WTC11 (cell line): ENCODE results near the gene WDR91.
"Not testable (repeated sequence)": the region's sequence is repeated elsewhere in the genome, so short reads cannot be mapped to it uniquely, and the experiment has no call there.

Source experiments
- IRF2 ChIP-seq: sonication (generic); formaldehyde crosslinking; IDR thresholded peaks from 2 replicates; pipeline ENCODE4 v1.8.0; 2022; ENCODE audit warnings: low read depth, missing genetic modification reagents, borderline replicate concordance
- JUN ChIP-seq: sonication (generic); formaldehyde crosslinking; IDR thresholded peaks from 2 replicates; pipeline ENCODE4 v1.8.0; 2023; ENCODE audit warnings: mild to moderate bottlenecking, missing genetic modification reagents
- MAX ChIP-seq: sonication (generic); formaldehyde crosslinking; IDR thresholded peaks from 2 replicates; pipeline ENCODE4 v1.8.0; 2022; ENCODE audit warnings: mild to moderate bottlenecking, missing genetic modification reagents
- OVOL2 ChIP-seq: fragments of 250-450 bp; sonication (Bioruptor Pico); IDR thresholded peaks from 2 replicates; pipeline ENCODE4 v1.9.0; 2021; ENCODE audit warnings: mild to moderate bottlenecking, borderline replicate concordance
- TEAD4 ChIP-seq: sonication (generic); formaldehyde crosslinking; IDR thresholded peaks from 2 replicates; pipeline ENCODE4 v1.8.0; 2022; ENCODE audit warnings: mild to moderate bottlenecking, missing genetic modification reagents
- TF ChIP-seq, protein P1 (sequence below): fragments of 200-600 bp; IDR thresholded peaks from 2 replicates; pipeline ENCODE4 v1.8.0; 2022; ENCODE audit warnings: antibody characterized with exemption

- TF ChIP-seq, protein P1, sequence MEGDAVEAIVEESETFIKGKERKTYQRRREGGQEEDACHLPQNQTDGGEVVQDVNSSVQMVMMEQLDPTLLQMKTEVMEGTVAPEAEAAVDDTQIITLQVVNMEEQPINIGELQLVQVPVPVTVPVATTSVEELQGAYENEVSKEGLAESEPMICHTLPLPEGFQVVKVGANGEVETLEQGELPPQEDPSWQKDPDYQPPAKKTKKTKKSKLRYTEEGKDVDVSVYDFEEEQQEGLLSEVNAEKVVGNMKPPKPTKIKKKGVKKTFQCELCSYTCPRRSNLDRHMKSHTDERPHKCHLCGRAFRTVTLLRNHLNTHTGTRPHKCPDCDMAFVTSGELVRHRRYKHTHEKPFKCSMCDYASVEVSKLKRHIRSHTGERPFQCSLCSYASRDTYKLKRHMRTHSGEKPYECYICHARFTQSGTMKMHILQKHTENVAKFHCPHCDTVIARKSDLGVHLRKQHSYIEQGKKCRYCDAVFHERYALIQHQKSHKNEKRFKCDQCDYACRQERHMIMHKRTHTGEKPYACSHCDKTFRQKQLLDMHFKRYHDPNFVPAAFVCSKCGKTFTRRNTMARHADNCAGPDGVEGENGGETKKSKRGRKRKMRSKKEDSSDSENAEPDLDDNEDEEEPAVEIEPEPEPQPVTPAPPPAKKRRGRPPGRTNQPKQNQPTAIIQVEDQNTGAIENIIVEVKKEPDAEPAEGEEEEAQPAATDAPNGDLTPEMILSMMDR: not testable (repeated sequence)
- not testable (repeated sequence) for TF ChIP-seq MAX, OVOL2, TEAD4, JUN, IRF2 (CRISPR knock-in tag)
Observed at GRCh38 chr7:135173916-135174315, 37.4 kb downstream of the WDR91 start.
